Right lobe of liver (tissue), 6 donors: Measurements from ENCODE around the gene ADGRL3. TPM values are rescaled to one million over a fixed set of nuclear protein-coding genes. Genes with fewer than 3 reads are reported as not detected.

Experiments
- ATAC-seq, 4 donors: fragments of 200-7000 bp; cut with Tn5 transposase; one replicate each; pipeline ENCODE4 v1.9.1; 2020; ENCODE audit warnings: mild to moderate bottlenecking in 4 of 4, moderate library complexity in 4 of 4
- DNase-seq, 3 donors: peaks; one replicate each; pipeline ENCODE4 v3.0.0-alpha.2; 2020
- H3K27ac ChIP-seq, 3 donors: fragments of 200-600 bp; one replicate each; pipeline ENCODE4 v1.8.0; 2022
- H3K27me3 ChIP-seq, 2 donors: fragments of 200-600 bp; one replicate each; pipeline ENCODE4 v1.8.0; 2022
- H3K36me3 ChIP-seq, 4 donors: fragments of 200-600 bp; sonication (generic) in 1 of 4; one replicate each; pipeline versions ENCODE4 v1.5.1 to v1.8.0; 2017 to 2022; ENCODE audit warnings: control low read depth in 1 of 4
- H3K4me1 ChIP-seq, 4 donors: fragments of 200-600 bp; sonication (generic) in 1 of 4; one replicate each; pipeline versions ENCODE4 v1.5.1 to v1.8.0; 2017 to 2022; ENCODE audit warnings: control low read depth in 1 of 4
- H3K4me3 ChIP-seq, 3 donors: fragments of 200-600 bp; one replicate each; pipeline ENCODE4 v1.8.0; 2022
- H3K9me3 ChIP-seq, 4 donors: fragments of 200-600 bp; sonication (generic) in 1 of 4; one replicate each; pipeline versions ENCODE4 v1.5.1 to v1.8.0; 2017 to 2022; ENCODE audit warnings: control low read depth in 1 of 4
- POLR2A ChIP-seq: fragments of 450-650 bp; IDR thresholded peaks from one replicate; pipeline ENCODE4 v1.6.1; 2017; ENCODE audit warnings: antibody characterized with exemption, mild to moderate bottlenecking
- WGBS: methylation state at CpG from one replicate; pipeline ENCODE4 v1.1.6; 2018; ENCODE audit warnings: low coverage, low lambda C conversion rate; ENCODE audit not compliant: insufficient coverage; ENCODE audit errors: missing lambda C conversion rate; 5-methylcytosine and 5-hydroxymethylcytosine counted together
- intact Hi-C, 2 donors: fragments of 100-400 bp; cut with DNase I; formaldehyde crosslinking; loops; one replicate each; pipeline versions ENCODE4 v1.11.2 to v1.14.1; 2022
- total RNA-seq, 6 experiments: library from RNA; depleted of rRNA in 2 of 6; stranded (reverse); fragments of >200 nt in 2 of 6; fragmentation: NEBNext Ultra II Directional in 3 of 6; extraction: Animal tissue kit (Norgen Biotek cat#: 25700) in 3 of 6; gene quantifications; one replicate each; pipeline versions ENCODE4 v1.1.0 to v1.2.4, GENCODE V29; 2016 to 2023
- TF ChIP-seq, protein P1 (sequence below), 4 donors: fragments of 200-600 bp in 3 of 4; fragments of 450-650 bp in 1 of 4; IDR thresholded peaks; one replicate each; pipeline versions ENCODE4 v1.5.1 to v1.8.0; 2016 to 2022; ENCODE audit warnings: antibody characterized with exemption in 4 of 4, mild to moderate bottlenecking in 2 of 4
- donor health status: DM: no; HTN: yes; CAD: no.
- donor health status: DM: no; HTN: no; CAD: no.
- donor health status: DM: no; HTN: no; CAD: no.
- donor health status: DM: no; HTN: yes; CAD: no.
- donor health status: DM: no; HTN: yes; CAD: no.

ADGRL3 gene
- total RNA-seq, 6 experiments from 2014 or later, result 0.06 to 1.1 (median 0.35) TPM

DNA sequence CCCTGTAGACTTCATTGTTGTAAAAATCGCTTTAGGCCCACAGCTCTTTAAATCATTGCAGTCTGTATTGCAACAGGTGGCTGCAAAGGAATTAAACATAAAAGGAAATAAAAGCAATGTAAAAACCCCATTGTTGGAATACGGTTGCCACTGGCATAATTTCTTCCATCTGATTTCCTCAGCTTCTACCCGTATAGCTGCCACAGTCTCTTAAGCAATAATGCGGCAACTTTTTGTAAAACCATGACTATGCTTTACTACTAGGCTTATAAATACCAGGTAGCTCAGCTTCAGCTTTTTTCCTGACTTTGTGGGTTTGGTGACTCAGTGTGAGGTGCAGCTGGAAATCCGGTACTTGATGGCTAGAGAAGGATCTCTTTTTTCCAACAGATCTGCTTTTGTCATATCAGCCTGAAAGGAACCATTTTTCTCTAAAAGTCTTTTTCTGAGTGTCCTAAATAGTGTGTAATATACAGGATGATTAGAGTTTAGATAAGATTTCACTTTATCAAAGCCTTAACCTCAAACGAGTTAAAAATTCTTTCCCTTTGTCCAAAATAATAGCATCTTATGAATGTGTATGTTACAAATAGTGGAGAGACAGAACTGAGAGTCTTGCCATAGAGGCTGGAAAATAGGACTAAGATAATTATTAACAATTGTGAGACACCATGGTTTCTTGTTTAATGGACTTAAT is 268.0 kb downstream of the ADGRL3 start:
- no peak overlapping the region for H3K4me3 ChIP-seq
- ATAC-seq, result no peak
- no peaks in the 10 kb centered on the region for H3K4me1 ChIP-seq
- intact Hi-C loops, result no loop called here
- TF ChIP-seq, protein P1, sequence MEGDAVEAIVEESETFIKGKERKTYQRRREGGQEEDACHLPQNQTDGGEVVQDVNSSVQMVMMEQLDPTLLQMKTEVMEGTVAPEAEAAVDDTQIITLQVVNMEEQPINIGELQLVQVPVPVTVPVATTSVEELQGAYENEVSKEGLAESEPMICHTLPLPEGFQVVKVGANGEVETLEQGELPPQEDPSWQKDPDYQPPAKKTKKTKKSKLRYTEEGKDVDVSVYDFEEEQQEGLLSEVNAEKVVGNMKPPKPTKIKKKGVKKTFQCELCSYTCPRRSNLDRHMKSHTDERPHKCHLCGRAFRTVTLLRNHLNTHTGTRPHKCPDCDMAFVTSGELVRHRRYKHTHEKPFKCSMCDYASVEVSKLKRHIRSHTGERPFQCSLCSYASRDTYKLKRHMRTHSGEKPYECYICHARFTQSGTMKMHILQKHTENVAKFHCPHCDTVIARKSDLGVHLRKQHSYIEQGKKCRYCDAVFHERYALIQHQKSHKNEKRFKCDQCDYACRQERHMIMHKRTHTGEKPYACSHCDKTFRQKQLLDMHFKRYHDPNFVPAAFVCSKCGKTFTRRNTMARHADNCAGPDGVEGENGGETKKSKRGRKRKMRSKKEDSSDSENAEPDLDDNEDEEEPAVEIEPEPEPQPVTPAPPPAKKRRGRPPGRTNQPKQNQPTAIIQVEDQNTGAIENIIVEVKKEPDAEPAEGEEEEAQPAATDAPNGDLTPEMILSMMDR (IDR thresholded peaks at IDR 0.05), result no peak
- no peak for TF ChIP-seq POLR2A
- no peaks in the 10 kb centered on the region for H3K36me3 ChIP-seq
- WGBS, result 40% methylated on average over 6 of the region's 6 CpGs
- H3K9me3 ChIP-seq, result no peaks in the 10 kb centered on the region
- H3K27ac ChIP-seq, result no peak overlapping the region
- no peaks in the 10 kb centered on the region for H3K27me3 ChIP-seq
- no peak for DNase-seq

DNA sequence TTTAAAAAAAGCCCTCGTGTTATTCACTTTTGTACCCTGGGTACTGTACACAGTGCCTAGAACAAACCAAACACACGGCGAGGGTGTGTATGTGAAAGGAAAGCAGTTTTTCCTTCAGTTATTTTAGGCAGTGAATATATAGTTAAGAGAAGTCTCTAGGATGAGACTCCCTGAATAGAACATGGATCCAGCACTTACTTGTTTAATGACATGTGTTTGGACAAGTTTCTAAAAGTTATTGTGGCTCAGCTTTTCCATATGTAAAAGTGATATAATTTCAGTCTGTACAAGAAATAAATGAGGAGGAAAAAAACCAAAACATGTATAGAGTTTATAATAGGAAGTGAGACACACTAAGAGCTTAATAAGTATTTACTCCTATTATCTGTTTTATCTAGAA is 273.2 kb downstream of the ADGRL3 start:
- no peak overlapping the region for H3K27ac ChIP-seq
- no peak overlapping the region for H3K4me3 ChIP-seq
- no peaks in the 10 kb centered on the region for H3K9me3 ChIP-seq
- intact Hi-C loops, result no loop called here
- TF ChIP-seq POLR2A, result no peak
- TF ChIP-seq, protein P1 (IDR thresholded peaks at IDR 0.05), result no peak
- WGBS, result 57% methylated on average over 3 of the region's 3 CpGs
- H3K27me3 ChIP-seq, result no peaks in the 10 kb centered on the region
- H3K36me3 ChIP-seq, result no peaks in the 10 kb centered on the region
- H3K4me1 ChIP-seq, result no peaks in the 10 kb centered on the region
- DNase-seq (no peak), ATAC-seq (no peak)

DNA sequence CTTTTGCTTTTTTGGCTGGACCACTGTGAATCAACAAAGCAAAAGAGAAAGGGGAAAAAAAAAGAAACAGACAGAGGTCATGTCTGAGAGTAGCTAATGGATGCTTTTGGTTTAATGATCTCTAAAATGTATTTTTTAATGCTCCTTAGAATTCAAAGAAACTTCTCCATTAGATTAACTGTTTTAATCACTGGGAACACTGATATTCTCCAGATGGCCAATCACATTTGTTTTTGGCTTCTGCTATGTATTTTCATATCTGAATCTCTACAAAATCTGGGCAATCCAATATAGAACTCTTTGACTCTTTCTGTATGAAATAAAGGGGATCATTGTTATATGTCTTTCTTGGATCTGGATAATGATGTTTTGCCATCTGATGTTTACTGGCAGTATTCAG is 278.2 kb downstream of the ADGRL3 start:
- Histone ChIP-seq H3K27ac (no peak overlapping the region), H3K27me3 (no peaks in the 10 kb centered on the region), H3K4me3 (no peak overlapping the region), H3K4me1 (no peaks in the 10 kb centered on the region), H3K9me3 (no peaks in the 10 kb centered on the region), H3K36me3 (no peaks in the 10 kb centered on the region)
- ATAC-seq (no peak), DNase-seq (no peak)
- intact Hi-C loops, result no loop called here
- no peak for TF ChIP-seq POLR2A
- TF ChIP-seq, protein P1 (IDR thresholded peaks at IDR 0.05), result no peak

DNA sequence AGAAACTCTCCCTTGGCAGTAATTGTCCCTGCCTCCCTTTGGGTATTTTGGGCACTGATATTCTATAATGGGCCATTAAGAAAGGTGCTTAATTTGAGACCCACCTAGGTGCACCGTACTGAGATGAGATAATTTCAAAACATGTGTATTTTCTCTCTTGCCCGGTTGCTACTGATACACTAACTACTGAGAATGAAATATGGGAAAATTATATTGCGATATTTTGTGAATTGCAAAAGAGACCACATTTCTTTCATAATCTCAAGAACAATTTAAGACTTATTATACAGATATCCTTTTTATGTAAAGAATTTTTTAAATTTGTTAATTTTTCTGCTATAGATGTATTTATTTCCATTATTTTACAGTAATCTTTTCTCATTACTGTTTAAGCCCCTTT is 284.9 kb downstream of the ADGRL3 start:
- Histone ChIP-seq H3K4me1 (no peaks in the 10 kb centered on the region), H3K27ac (no peak overlapping the region), H3K36me3 (no peaks in the 10 kb centered on the region), H3K9me3 (no peaks in the 10 kb centered on the region), H3K27me3 (no peaks in the 10 kb centered on the region), H3K4me3 (no peak overlapping the region)
- ATAC-seq, result no peak
- 63% methylated on average over 3 of the region's 3 CpGs for WGBS
- no peak for TF ChIP-seq POLR2A
- TF ChIP-seq, protein P1 (IDR thresholded peaks at IDR 0.05), result no peak
- DNase-seq, result no peak
- intact Hi-C loops, result no loop called here

DNA sequence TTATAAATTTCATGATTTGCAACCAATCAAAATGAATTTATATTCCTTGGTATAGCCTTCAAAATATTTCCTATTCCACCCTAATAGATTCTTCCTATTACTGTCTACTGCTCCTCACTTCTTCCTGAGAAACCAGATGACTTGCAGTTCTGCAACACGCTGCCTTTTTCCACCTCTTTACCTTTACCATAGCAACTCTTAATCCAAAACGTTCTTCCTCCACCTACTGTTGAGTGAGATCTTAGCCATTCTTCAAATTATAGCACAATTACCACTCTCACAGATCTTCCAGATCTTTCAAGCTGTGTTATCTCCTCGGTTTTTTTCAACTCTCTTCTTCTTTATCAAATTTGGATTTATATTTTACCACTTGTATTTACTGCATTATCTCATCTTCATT is 289.8 kb downstream of the ADGRL3 start:
- 35% methylated on average over 3 of the region's 3 CpGs for WGBS

More for the DNA sequence above, 289.8 kb downstream of the ADGRL3 start:
- no peak for TF ChIP-seq POLR2A
- DNase-seq, result no peak
- Histone ChIP-seq H3K4me1 (no peaks in the 10 kb centered on the region), H3K4me3 (no peak overlapping the region), H3K27ac (no peak overlapping the region), H3K9me3 (no peaks in the 10 kb centered on the region), H3K36me3 (no peaks in the 10 kb centered on the region), H3K27me3 (no peaks in the 10 kb centered on the region)
- ATAC-seq, result no peak
- intact Hi-C loops, result no loop called here
